ENCODE measurements around the gene ASNS. TPM values are rescaled to one million over a fixed set of nuclear protein-coding genes. Genes with fewer than 3 reads are reported as not detected.

ASNS gene
- polyA plus RNA-seq, 3 donors, result 0.99 to 2.4 (median 2.3) TPM

DNA sequence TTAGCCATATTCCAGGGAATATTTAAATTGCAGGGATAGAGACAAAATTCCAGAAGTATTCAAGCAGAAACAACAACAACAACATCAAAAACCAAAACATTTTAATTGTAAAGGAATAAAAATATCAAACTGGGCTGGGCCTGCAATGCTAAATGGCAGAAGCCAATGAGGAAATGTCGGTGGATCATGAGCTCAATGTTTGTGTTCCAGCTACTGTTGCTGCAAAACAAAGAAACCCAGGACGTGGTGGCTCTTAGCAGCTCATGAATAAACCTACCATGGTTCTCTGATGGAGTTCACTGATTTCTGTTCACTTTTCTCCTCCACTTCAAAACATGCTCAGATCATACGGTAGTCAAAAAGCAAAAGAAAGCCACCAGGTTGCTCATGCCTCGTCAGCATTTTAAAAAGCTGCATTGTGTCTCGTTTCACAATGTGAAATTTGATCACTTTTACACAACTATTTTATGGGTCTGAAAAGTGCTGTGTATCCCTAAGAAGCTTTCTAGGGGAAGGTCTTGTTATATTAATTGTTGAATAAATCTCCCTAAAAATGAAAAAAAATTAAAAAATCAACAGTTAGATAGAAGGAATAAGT, 54.0 kb downstream of the ASNS start:
- no peaks in the 10 kb centered on the region for H3K79me2 ChIP-seq (ENCODE audit: insufficient read depth, low read length)
- H3K36me3 ChIP-seq (replicated peaks in 1 of 2; ENCODE audit: control insufficient read depth in 1 of 2, insufficient read depth in 2 of 2, low read length in 2 of 2), result no peaks in the 10 kb centered on the region
- intact Hi-C loops (cut with micrococcal nuclease), result no loop called here
- no peak overlapping the region for H3K4me2 ChIP-seq (replicated peaks; ENCODE audit: extremely low read depth, low read length, poor library complexity, severe bottlenecking)
- H3K27ac ChIP-seq (ENCODE audit: low read depth in 1 of 2, low read length in 2 of 2), result no peak overlapping the region
- H3K4me1 ChIP-seq (ENCODE audit: control insufficient read depth in 1 of 2, insufficient read depth in 2 of 2, low read length in 2 of 2), result no peaks in the 10 kb centered on the region
- no peak overlapping the region for H2AFZ ChIP-seq (ENCODE audit: insufficient read depth, low read depth, low read length, poor library complexity, severe bottlenecking)
- TF ChIP-seq, protein P1, sequence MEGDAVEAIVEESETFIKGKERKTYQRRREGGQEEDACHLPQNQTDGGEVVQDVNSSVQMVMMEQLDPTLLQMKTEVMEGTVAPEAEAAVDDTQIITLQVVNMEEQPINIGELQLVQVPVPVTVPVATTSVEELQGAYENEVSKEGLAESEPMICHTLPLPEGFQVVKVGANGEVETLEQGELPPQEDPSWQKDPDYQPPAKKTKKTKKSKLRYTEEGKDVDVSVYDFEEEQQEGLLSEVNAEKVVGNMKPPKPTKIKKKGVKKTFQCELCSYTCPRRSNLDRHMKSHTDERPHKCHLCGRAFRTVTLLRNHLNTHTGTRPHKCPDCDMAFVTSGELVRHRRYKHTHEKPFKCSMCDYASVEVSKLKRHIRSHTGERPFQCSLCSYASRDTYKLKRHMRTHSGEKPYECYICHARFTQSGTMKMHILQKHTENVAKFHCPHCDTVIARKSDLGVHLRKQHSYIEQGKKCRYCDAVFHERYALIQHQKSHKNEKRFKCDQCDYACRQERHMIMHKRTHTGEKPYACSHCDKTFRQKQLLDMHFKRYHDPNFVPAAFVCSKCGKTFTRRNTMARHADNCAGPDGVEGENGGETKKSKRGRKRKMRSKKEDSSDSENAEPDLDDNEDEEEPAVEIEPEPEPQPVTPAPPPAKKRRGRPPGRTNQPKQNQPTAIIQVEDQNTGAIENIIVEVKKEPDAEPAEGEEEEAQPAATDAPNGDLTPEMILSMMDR (IDR thresholded peaks at IDR 0.05), result no peak
- Mint-ChIP-seq H3K4me3 (no peak overlapping the region), H3K27me3 (ENCODE audit: low read depth in 3 of 3) (peaks cover 0 to 2% (median 2%) of the 10 kb centered on the region in 3 donors), H3K9me3 (peaks cover 0 to 5% (median 0%) of the 10 kb centered on the region in 7 donors), H3K27ac (no peak overlapping the region), H3K36me3 (no peaks in the 10 kb centered on the region), H3K4me1 (no peaks in the 10 kb centered on the region)
- 79% methylated on average over 2 of the region's 5 CpGs for WGBS (ENCODE audit: insufficient coverage)
- H3K4me3 ChIP-seq (replicated peaks in 1 of 3; ENCODE audit: low read depth in 2 of 3, low read length in 3 of 3), result no peak overlapping the region
- H3K9ac ChIP-seq (ENCODE audit: insufficient read depth, low read length, poor library complexity, severe bottlenecking), result no peak overlapping the region
- no peak for DNase-seq
- H4K20me1 ChIP-seq (ENCODE audit: insufficient read depth, low read length), result no peaks in the 10 kb centered on the region
- H3K27me3 ChIP-seq (ENCODE audit: control insufficient read depth in 2 of 2, insufficient read depth in 2 of 2, low read length in 2 of 2), result no peaks in the 10 kb centered on the region
- H3K9me3 ChIP-seq (replicated peaks in 1 of 2; ENCODE audit: control insufficient read depth in 1 of 2, insufficient read depth in 1 of 2, low read length in 2 of 2), result no peaks in the 10 kb centered on the region

Small RNAs within 50 kb of the gene (small RNA-seq; reads per million reads assigned to genes)
- gene AC005326.1 (ENCODE audit: insufficient read length, low read depth), result not detected
- gene AC079781.2 (ENCODE audit: insufficient read length, low read depth), result not detected
- gene SNRPCP9 (ENCODE audit: insufficient read length, low read depth), result not detected

Other genes starting within 250 kb of the ASNS start
- gene TAC1, start 140.3 kb downstream of the ASNS start, polyA plus RNA-seq, result not detected
- not detected for gene OCM2, start 117.8 kb upstream of the ASNS start, polyA plus RNA-seq
- 1 to 10 TPM; 1.7 to 9.2 (median 1.8) TPM for gene LMTK2, start 234.5 kb upstream of the ASNS start, polyA plus RNA-seq